ENCODE measurements around the gene AKR1C2. TPM values are rescaled to one million over a fixed set of nuclear protein-coding genes. Genes with fewer than 3 reads are reported as not detected.
"Not testable (repeated sequence)": the region's sequence is repeated elsewhere in the genome, so short reads cannot be mapped to it uniquely, and the experiment has no call there.

Gene AKR1C2
- 0.18 TPM in 1 of 2 replicates, not detected in the other for total RNA-seq (2014; rRNA removed; shearing (Covaris generic))

- not testable (repeated sequence) for H3K4me3 ChIP-seq; H3K27me3 ChIP-seq (replicated peaks); H3K4me1 ChIP-seq (replicated peaks); H3K27ac ChIP-seq; DNase-seq (ENCODE audit: low read depth in 1 of 2, low spot score in 2 of 2); H3K36me3 ChIP-seq; H3K9me3 ChIP-seq (replicated peaks)
Measured at GRCh38 chr10:5003127-5004029, at the start of gene AKR1C2. AKR1C2 (minus strand) TSS chr10:5003857; CDS start chr10:5003835, 22 bp downstream.

DNA sequence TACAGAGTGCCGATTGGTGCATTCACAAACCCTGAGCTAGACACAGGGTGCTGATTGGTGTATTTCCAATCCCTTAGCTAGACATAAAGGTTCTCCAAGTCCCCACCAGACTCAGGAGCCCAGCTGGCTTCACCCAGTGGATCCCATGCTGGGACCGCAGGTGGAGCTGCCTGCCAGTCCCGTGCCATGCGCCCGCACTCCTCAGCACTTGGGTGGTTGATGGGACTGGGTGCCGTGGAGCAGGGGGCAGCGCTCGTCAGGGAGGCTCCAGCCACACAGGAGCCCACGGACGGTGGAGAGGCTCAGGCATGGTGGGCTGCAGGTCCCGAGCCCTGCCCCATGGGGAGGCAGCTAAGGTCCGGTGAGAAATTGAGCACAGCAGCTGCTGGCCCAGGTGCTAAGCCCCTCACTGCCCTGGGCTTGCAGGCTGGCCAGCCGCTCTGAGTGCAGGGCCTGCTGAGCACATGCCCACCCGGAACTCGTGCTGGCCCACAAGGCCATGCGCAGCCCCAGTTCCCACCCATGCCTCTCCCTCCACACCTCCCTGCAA is 49.4 kb upstream of the AKR1C2 start:
- H3K4me3 ChIP-seq; H3K4me1 ChIP-seq (replicated peaks); H3K36me3 ChIP-seq; DNase-seq (ENCODE audit: low read depth in 1 of 2, low spot score in 2 of 2); H3K27me3 ChIP-seq (replicated peaks); H3K9me3 ChIP-seq (replicated peaks); H3K27ac ChIP-seq: not testable (repeated sequence)

DNA sequence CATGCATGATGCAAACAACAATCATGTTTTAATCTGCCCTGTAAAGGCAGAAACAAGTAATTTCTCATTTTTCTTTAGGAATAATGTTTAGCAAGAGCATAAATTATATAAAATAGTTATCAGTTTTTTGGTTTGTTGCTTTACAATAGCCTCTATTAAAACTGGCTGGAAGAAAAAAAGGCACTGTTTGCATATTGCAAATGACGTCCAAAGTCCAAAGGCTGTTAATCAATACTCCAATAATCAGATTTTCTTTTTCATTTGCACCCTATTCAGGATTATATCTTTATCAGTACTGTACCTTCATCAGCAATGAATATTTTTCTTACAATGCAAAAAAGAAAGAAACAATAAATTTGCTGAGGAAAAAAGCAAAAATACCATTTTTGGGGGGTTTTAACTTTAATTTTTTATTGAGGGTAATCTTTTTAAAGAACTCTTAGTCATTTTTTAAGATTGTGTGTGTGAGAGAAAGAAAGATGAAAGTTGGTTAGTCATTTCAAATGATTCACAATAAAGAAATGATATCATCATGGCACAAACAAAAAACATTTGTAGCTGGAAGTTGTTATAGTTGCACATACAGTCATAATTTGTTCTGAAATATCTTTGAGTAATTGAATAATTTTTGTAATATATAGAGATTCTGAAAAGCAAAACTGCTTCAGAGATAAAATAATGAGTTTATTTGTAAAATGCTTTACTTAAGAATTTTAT is 44.4 kb upstream of the AKR1C2 start:
- no peak overlapping the region for H3K27ac ChIP-seq
- no peaks in the 10 kb centered on the region for H3K9me3 ChIP-seq (replicated peaks)
- no peak for DNase-seq (ENCODE audit: low read depth in 1 of 2, low spot score in 2 of 2)
- no peaks in the 10 kb centered on the region for H3K36me3 ChIP-seq
- no peaks in the 10 kb centered on the region for H3K27me3 ChIP-seq (replicated peaks)
- no peak overlapping the region for H3K4me3 ChIP-seq
- no peaks in the 10 kb centered on the region for H3K4me1 ChIP-seq (replicated peaks)

GRCh38 chr10:5047055-5047454 is 43.4 kb upstream of the AKR1C2 start:
- not testable (repeated sequence) for H3K4me3 ChIP-seq; H3K4me1 ChIP-seq (replicated peaks); H3K9me3 ChIP-seq (replicated peaks); H3K36me3 ChIP-seq; H3K27me3 ChIP-seq (replicated peaks); DNase-seq (ENCODE audit: low read depth in 1 of 2, low spot score in 2 of 2); H3K27ac ChIP-seq

DNA sequence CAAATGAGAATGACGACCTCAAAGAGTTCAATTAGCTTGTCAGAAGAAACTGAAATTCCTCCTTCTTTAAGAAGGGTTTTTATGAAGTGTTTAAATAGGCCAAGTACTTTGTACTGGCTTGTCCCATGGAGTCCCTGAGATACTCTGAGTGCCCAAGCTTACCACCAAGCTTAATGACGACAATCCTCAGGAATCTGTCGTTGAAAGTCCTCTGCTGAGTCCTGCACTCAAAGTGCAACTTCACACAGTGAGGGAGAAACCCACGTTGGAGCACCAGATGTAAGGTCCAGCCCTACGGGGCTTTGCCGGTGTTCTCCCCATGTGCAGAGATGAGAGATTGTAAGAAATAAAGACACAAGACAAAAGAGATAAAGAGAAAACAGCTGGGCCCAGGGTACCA is 42.8 kb upstream of the AKR1C2 start:
- Histone ChIP-seq H3K4me3 (no peak overlapping the region), H3K4me1 (replicated peaks) (no peaks in the 10 kb centered on the region), H3K36me3 (no peaks in the 10 kb centered on the region), H3K27ac (no peak overlapping the region), H3K27me3 (replicated peaks) (no peaks in the 10 kb centered on the region), H3K9me3 (replicated peaks) (no peaks in the 10 kb centered on the region)
- DNase-seq (ENCODE audit: low read depth in 1 of 2, low spot score in 2 of 2), result no peak

DNA sequence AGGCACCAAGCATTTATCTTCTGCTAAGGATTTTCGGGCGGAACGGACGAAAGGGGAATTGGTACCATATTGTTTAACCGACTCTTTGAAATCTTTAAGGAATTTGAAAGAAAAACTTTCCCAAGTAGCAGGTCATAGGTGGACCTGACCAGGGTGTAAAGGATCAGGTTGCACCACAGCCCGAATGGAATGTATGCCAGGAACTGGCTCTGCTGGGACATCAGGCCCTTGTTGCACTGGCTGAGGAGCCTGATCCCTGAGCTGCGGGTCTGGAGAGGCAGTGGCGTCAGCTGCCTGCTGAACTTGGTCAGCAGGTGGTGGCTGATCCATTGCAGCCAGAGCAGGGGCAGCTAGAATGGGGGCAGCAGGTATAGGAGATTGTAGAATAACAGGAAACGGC is 41.4 kb upstream of the AKR1C2 start:
- Histone ChIP-seq H3K9me3 (replicated peaks) (peaks cover 4% of the 10 kb centered on the region; the same call in 1 of the 2 replicates), H3K27ac (no peak overlapping the region), H3K36me3 (no peaks in the 10 kb centered on the region), H3K27me3 (replicated peaks) (no peaks in the 10 kb centered on the region), H3K4me1 (replicated peaks) (no peaks in the 10 kb centered on the region), H3K4me3 (no peak overlapping the region)
- no peak for DNase-seq (ENCODE audit: low read depth in 1 of 2, low spot score in 2 of 2)

GRCh38 chr10:5043716-5044115 is 40.1 kb upstream of the AKR1C2 start:
- no peak for DNase-seq (ENCODE audit: low read depth in 1 of 2, low spot score in 2 of 2)
- Histone ChIP-seq H3K9me3 (replicated peaks) (peaks cover 4% of the 10 kb centered on the region; the same call in 1 of the 2 replicates), H3K4me3 (no peak overlapping the region), H3K4me1 (replicated peaks) (no peaks in the 10 kb centered on the region), H3K36me3 (no peaks in the 10 kb centered on the region), H3K27me3 (replicated peaks) (no peaks in the 10 kb centered on the region), H3K27ac (no peak overlapping the region)

GRCh38 chr10:5042922-5043321 is 39.3 kb upstream of the AKR1C2 start:
- Histone ChIP-seq H3K4me1 (replicated peaks) (no peaks in the 10 kb centered on the region), H3K4me3 (no peak overlapping the region), H3K9me3 (replicated peaks) (peaks cover 4% of the 10 kb centered on the region; the same call in 1 of the 2 replicates), H3K36me3 (no peaks in the 10 kb centered on the region), H3K27ac (no peak overlapping the region), H3K27me3 (replicated peaks) (no peaks in the 10 kb centered on the region)
- DNase-seq (ENCODE audit: low read depth in 1 of 2, low spot score in 2 of 2), result no peak

GRCh38 chr10:5041471-5042023 is 37.9 kb upstream of the AKR1C2 start:
- Histone ChIP-seq H3K27me3 (replicated peaks) (no peaks in the 10 kb centered on the region), H3K27ac (no peak overlapping the region), H3K9me3 (replicated peaks) (peaks cover 4% of the 10 kb centered on the region; the same call in 1 of the 2 replicates), H3K36me3 (no peaks in the 10 kb centered on the region), H3K4me3 (no peak overlapping the region), H3K4me1 (replicated peaks) (no peaks in the 10 kb centered on the region)
- DNase-seq (ENCODE audit: low read depth in 1 of 2, low spot score in 2 of 2), result no peak

GRCh38 chr10:5040781-5041470 is 37.3 kb upstream of the AKR1C2 start:
- Histone ChIP-seq H3K4me1 (replicated peaks) (no peaks in the 10 kb centered on the region), H3K36me3 (no peaks in the 10 kb centered on the region), H3K27ac (no peak overlapping the region), H3K9me3 (replicated peaks) (peaks cover 4% of the 10 kb centered on the region; the same call in 1 of the 2 replicates), H3K4me3 (no peak overlapping the region), H3K27me3 (replicated peaks) (no peaks in the 10 kb centered on the region)
- no peak for DNase-seq (ENCODE audit: low read depth in 1 of 2, low spot score in 2 of 2)

GRCh38 chr10:5040010-5040673 is 36.5 kb upstream of the AKR1C2 start:
- Histone ChIP-seq H3K4me3 (no peak overlapping the region), H3K36me3 (no peaks in the 10 kb centered on the region), H3K4me1 (replicated peaks) (no peaks in the 10 kb centered on the region), H3K9me3 (replicated peaks) (peaks cover 4% of the 10 kb centered on the region; the same call in 1 of the 2 replicates), H3K27ac (no peak overlapping the region), H3K27me3 (replicated peaks) (no peaks in the 10 kb centered on the region)
- DNase-seq (ENCODE audit: low read depth in 1 of 2, low spot score in 2 of 2), result no peak

DNA sequence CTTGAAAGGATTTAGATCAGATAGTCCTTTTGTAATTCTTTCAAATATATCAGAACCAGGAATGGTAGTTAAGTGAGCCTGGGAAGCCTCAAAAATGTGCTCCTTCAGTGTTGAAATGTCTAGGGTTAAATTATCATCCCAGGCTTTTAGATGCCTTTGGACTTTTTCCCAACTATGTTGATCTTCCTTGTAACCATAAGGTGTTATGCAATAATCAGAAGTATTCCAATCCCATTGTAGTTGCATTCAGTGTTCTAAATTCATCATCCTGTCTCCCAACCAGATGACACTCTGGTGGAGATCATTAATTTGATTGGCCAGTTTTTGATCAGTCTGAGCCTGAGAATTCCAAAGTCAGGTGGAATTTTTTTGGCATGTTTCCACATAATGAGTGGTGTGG is 35.1 kb upstream of the AKR1C2 start:
- H3K27me3 ChIP-seq (replicated peaks), result no peaks in the 10 kb centered on the region
- no peak overlapping the region for H3K4me3 ChIP-seq
- no peak for DNase-seq (ENCODE audit: low read depth in 1 of 2, low spot score in 2 of 2)
- no peaks in the 10 kb centered on the region for H3K36me3 ChIP-seq
- H3K9me3 ChIP-seq (replicated peaks), result peaks cover 4% of the 10 kb centered on the region; the same call in 1 of the 2 replicates
- no peak overlapping the region for H3K27ac ChIP-seq
- no peaks in the 10 kb centered on the region for H3K4me1 ChIP-seq (replicated peaks)

GRCh38 chr10:5038101-5038500 is 34.4 kb upstream of the AKR1C2 start:
- DNase-seq (ENCODE audit: low read depth in 1 of 2, low spot score in 2 of 2), result no peak
- Histone ChIP-seq H3K4me1 (replicated peaks) (no peaks in the 10 kb centered on the region), H3K9me3 (replicated peaks) (peaks cover 4% of the 10 kb centered on the region; the same call in 1 of the 2 replicates), H3K27me3 (replicated peaks) (no peaks in the 10 kb centered on the region), H3K36me3 (no peaks in the 10 kb centered on the region), H3K27ac (no peak overlapping the region), H3K4me3 (no peak overlapping the region)
